Osteoblast (primary cell): Measurements from ENCODE around the gene INPP4B. TPM values are rescaled to one million over a fixed set of nuclear protein-coding genes. Genes with fewer than 3 reads are reported as not detected.

Experiments
- DNase-seq: peaks from one replicate; pipeline ENCODE4 v3.0.0; 2011; ENCODE audit warnings: low spot score, mixed read lengths; ENCODE audit not compliant: insufficient read length; ENCODE audit errors: missing footprints
- H2AFZ ChIP-seq: 2 replicates; pipeline ENCODE4 v1.6.0; 2011; ENCODE audit warnings: mild to moderate bottlenecking, low read length
- H3K27ac ChIP-seq: 2 replicates; pipeline ENCODE4 v1.5.1; 2011; ENCODE audit warnings: mild to moderate bottlenecking, low read depth, low read length, moderate library complexity
- H3K27me3 ChIP-seq: 2 replicates; pipeline ENCODE4 v1.6.0; 2012; ENCODE audit warnings: mild to moderate bottlenecking, control low read depth, inconsistent platforms, low read length, moderate library complexity; ENCODE audit not compliant: insufficient read depth
- H3K36me3 ChIP-seq: 2 replicates; pipeline ENCODE4 v1.5.1; 2011; ENCODE audit warnings: mild to moderate bottlenecking, low read length, control low read depth, moderate library complexity; ENCODE audit not compliant: insufficient read depth
- H3K4me1 ChIP-seq: 2 replicates; pipeline ENCODE4 v1.5.1; 2011; ENCODE audit warnings: mild to moderate bottlenecking, low read length, control low read depth, moderate library complexity; ENCODE audit not compliant: insufficient read depth
- H3K4me2 ChIP-seq: 2 replicates; pipeline ENCODE4 v1.6.0; 2011; ENCODE audit warnings: mild to moderate bottlenecking, low read length; ENCODE audit not compliant: insufficient read depth
- H3K4me3 ChIP-seq: fragments of 200-600 bp; sonication (generic); 3 replicates; pipeline ENCODE4 v1.5.1; 2012; ENCODE audit warnings: mild to moderate bottlenecking, low read length, inconsistent platforms; ENCODE audit not compliant: insufficient read depth
- H3K79me2 ChIP-seq: 2 replicates; pipeline ENCODE4 v1.6.0; 2012; ENCODE audit warnings: mild to moderate bottlenecking, low read length, control low read depth, inconsistent platforms; ENCODE audit not compliant: insufficient read depth
- H3K9me3 ChIP-seq: 2 replicates; pipeline ENCODE4 v1.5.1; 2011; ENCODE audit warnings: low read depth, low read length, control low read depth
- H4K20me1 ChIP-seq: 2 replicates; pipeline ENCODE4 v1.6.0; 2012; ENCODE audit warnings: mild to moderate bottlenecking, low read length, control low read depth; ENCODE audit not compliant: insufficient read depth
- total RNA-seq: library from RNA; depleted of rRNA; stranded (reverse); fragments of >200 nt; gene quantifications from 2 replicates; pipeline ENCODE4 v1.2.3, GENCODE V29; 2012
- TF ChIP-seq, protein P1 (sequence below): IDR thresholded peaks from 2 replicates; pipeline ENCODE4 v1.5.1; 2011; ENCODE audit warnings: mild to moderate bottlenecking, low read depth, low read length, moderate library complexity; ENCODE audit errors: extremely low read depth

The INPP4B gene
- total RNA-seq, 1 donor: 11.6 TPM

- H3K9me3 ChIP-seq: no peaks in the 10 kb centered on the region
- no peak overlapping the region for H3K4me2 ChIP-seq
- no peak for DNase-seq
- no peaks in the 10 kb centered on the region for H3K79me2 ChIP-seq
- no peaks in the 10 kb centered on the region for H4K20me1 ChIP-seq
- no peak overlapping the region for H3K4me3 ChIP-seq
- TF ChIP-seq, protein P1, sequence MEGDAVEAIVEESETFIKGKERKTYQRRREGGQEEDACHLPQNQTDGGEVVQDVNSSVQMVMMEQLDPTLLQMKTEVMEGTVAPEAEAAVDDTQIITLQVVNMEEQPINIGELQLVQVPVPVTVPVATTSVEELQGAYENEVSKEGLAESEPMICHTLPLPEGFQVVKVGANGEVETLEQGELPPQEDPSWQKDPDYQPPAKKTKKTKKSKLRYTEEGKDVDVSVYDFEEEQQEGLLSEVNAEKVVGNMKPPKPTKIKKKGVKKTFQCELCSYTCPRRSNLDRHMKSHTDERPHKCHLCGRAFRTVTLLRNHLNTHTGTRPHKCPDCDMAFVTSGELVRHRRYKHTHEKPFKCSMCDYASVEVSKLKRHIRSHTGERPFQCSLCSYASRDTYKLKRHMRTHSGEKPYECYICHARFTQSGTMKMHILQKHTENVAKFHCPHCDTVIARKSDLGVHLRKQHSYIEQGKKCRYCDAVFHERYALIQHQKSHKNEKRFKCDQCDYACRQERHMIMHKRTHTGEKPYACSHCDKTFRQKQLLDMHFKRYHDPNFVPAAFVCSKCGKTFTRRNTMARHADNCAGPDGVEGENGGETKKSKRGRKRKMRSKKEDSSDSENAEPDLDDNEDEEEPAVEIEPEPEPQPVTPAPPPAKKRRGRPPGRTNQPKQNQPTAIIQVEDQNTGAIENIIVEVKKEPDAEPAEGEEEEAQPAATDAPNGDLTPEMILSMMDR: no peak
- peaks cover 19% of the 10 kb centered on the region for H3K4me1 ChIP-seq
- H3K27ac ChIP-seq: no peak overlapping the region
- H3K36me3 ChIP-seq: no peaks in the 10 kb centered on the region
- no peak overlapping the region for H2AFZ ChIP-seq
- no peaks in the 10 kb centered on the region for H3K27me3 ChIP-seq
Measured at GRCh38 chr4:142777045-142777743, 68.9 kb downstream of the INPP4B start.

GRCh38 chr4:142776026-142776425 is 70.1 kb downstream of the INPP4B start:
- Histone ChIP-seq H3K4me3 (no peak overlapping the region), H3K27ac (no peak overlapping the region), H4K20me1 (no peaks in the 10 kb centered on the region), H2AFZ (no peak overlapping the region), H3K36me3 (no peaks in the 10 kb centered on the region), H3K79me2 (no peaks in the 10 kb centered on the region), H3K9me3 (no peaks in the 10 kb centered on the region), H3K4me2 (no peak overlapping the region), H3K4me1 (peaks cover 19% of the 10 kb centered on the region), H3K27me3 (no peaks in the 10 kb centered on the region)
- DNase-seq: no peak
- TF ChIP-seq, protein P1: no peak

DNA sequence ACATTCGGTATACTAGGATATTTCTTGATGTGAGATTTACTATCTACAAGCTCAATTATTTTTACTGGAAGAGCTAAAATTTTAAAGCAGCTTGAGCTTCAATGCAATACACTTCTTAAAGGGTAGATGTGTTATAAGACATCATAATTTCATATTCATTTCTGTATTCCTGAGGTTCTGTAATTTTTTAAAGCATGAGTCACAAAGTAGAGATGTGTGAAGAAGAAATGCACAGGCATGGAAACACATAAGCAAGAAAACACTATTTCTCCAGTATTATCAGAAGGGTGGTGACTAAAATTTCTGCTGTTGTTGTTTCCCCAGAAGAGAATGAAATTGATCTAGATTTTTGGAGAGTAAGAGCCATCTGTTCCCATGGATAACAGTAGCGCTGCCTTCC is 72.6 kb downstream of the INPP4B start:
- Histone ChIP-seq H4K20me1 (no peaks in the 10 kb centered on the region), H3K27ac (no peak overlapping the region), H3K79me2 (no peaks in the 10 kb centered on the region), H3K27me3 (no peaks in the 10 kb centered on the region), H2AFZ (no peak overlapping the region), H3K4me1 (peaks cover 10% of the 10 kb centered on the region), H3K9me3 (no peaks in the 10 kb centered on the region), H3K4me2 (no peak overlapping the region), H3K4me3 (no peak overlapping the region), H3K36me3 (no peaks in the 10 kb centered on the region)
- DNase-seq: no peak
- TF ChIP-seq, protein P1: no peak

- H3K27ac ChIP-seq: no peak overlapping the region
- H3K36me3 ChIP-seq: no peaks in the 10 kb centered on the region
- no peaks in the 10 kb centered on the region for H3K4me1 ChIP-seq
- no peak overlapping the region for H3K4me3 ChIP-seq
- H2AFZ ChIP-seq: no peak overlapping the region
- H3K4me2 ChIP-seq: no peak overlapping the region
- no peaks in the 10 kb centered on the region for H3K27me3 ChIP-seq
- H3K9me3 ChIP-seq: no peaks in the 10 kb centered on the region
- H3K79me2 ChIP-seq: no peaks in the 10 kb centered on the region
- TF ChIP-seq, protein P1: no peak
- no peak for DNase-seq
- H4K20me1 ChIP-seq: no peaks in the 10 kb centered on the region
Measured at GRCh38 chr4:142762280-142762679, 83.8 kb downstream of the INPP4B start.
